Left ventricle myocardium superior (tissue), 1 donor: ENCODE data around the gene DENND1A. TPM values are rescaled to one million over a fixed set of nuclear protein-coding genes. Genes with fewer than 3 reads are reported as not detected.
"Not testable (repeated sequence)": the region's sequence is repeated elsewhere in the genome, so short reads cannot be mapped to it uniquely, and the experiment has no call there.

Experiments
- ATAC-seq: fragments of 200-7000 bp; cut with Tn5 transposase; one replicate; pipeline ENCODE4 v1.9.1; 2020; ENCODE audit warnings: mild to moderate bottlenecking, moderate library complexity
- DNase-seq: peaks from one replicate; pipeline ENCODE4 v3.0.0-alpha.2; 2020
- intact Hi-C: fragments of 100-400 bp; cut with micrococcal nuclease; formaldehyde crosslinking; loops from one replicate; pipeline ENCODE4 v1.11.0; 2022
- total RNA-seq: library from RNA; stranded (reverse); fragmentation: NEBNext Ultra II Directional; extraction: Animal tissue kit (Norgen Biotek cat#: 25700); gene quantifications from one replicate; pipeline ENCODE4 v1.2.1, GENCODE V29; 2021
- donor health status: DM: no; HTN: yes; CAD: no; lungs with severe emphysema.

The DENND1A gene
- total RNA-seq, 1 donor from 2014 or later, result 12.9 TPM

GRCh38 chr9:123952641-123953495, 22.9 kb upstream of the DENND1A start:
- no peak for ATAC-seq
- intact Hi-C loops, result no loop called here
- no peak for DNase-seq

GRCh38 chr9:123948286-123948685, 18.4 kb upstream of the DENND1A start:
- intact Hi-C loops, result no loop called here
- no peak for ATAC-seq
- no peak for DNase-seq

- ATAC-seq (no peak), DNase-seq (no peak)
- intact Hi-C loops, result no loop called here
Measured at GRCh38 chr9:123947326-123947725, 17.4 kb upstream of the DENND1A start.

GRCh38 chr9:123946101-123946821, 16.3 kb upstream of the DENND1A start:
- ATAC-seq, result no peak
- intact Hi-C loops, result no loop called here
- no peak for DNase-seq

GRCh38 chr9:123945532-123945931, 15.6 kb upstream of the DENND1A start:
- DNase-seq, result no peak
- no peak for ATAC-seq
- intact Hi-C loops, result no loop called here

- intact Hi-C loops, ATAC-seq, DNase-seq: not testable (repeated sequence)
Measured at GRCh38 chr9:123944464-123944863, 14.5 kb upstream of the DENND1A start.

- no peak for DNase-seq
- intact Hi-C loops, result no loop called here
- no peak for ATAC-seq
Measured at GRCh38 chr9:123943671-123944070, 13.7 kb upstream of the DENND1A start.

- intact Hi-C loops, result no loop called here
- DNase-seq, result peak; percentile 33
- ATAC-seq, result no peak
Measured at GRCh38 chr9:123942542-123942941, 12.6 kb upstream of the DENND1A start.

GRCh38 chr9:123941524-123942070, 11.7 kb upstream of the DENND1A start:
- DNase-seq (no peak), ATAC-seq (no peak)
- intact Hi-C loops, result no loop called here

GRCh38 chr9:123940721-123941523, 11.0 kb upstream of the DENND1A start:
- intact Hi-C loops, result no loop called here
- DNase-seq (no peak), ATAC-seq (no peak)

- no peak for ATAC-seq
- DNase-seq, result no peak
- intact Hi-C loops, result no loop called here
Measured at GRCh38 chr9:123938401-123938800, 8.5 kb upstream of the DENND1A start.

- ATAC-seq, intact Hi-C loops, DNase-seq: not testable (repeated sequence)
Measured at GRCh38 chr9:123936575-123936974, 6.6 kb upstream of the DENND1A start.

- intact Hi-C loops, result no loop called here
- no peak for DNase-seq
- no peak for ATAC-seq
Measured at GRCh38 chr9:123933440-123934212, 3.7 kb upstream of the DENND1A start.

- no peak for DNase-seq
- intact Hi-C loops, result no loop called here
- ATAC-seq, result no peak
Measured at GRCh38 chr9:123929177-123929869, 603 bp downstream of the DENND1A start.

GRCh38 chr9:123928533-123929176, 1.3 kb downstream of the DENND1A start:
- ATAC-seq, result peak; percentile 48
- intact Hi-C loops, result no loop called here

GRCh38 chr9:123927625-123928532, 2.0 kb downstream of the DENND1A start:
- ATAC-seq, result no peak
- DNase-seq, result no peak
- intact Hi-C loops, result no loop called here

More at GRCh38 chr9:123928533-123929176, 1.3 kb downstream of the DENND1A start:
- no peak for DNase-seq

- intact Hi-C loops, result no loop called here
- ATAC-seq (no peak), DNase-seq (no peak)
Measured at GRCh38 chr9:123926941-123927340, 3.0 kb downstream of the DENND1A start.
